Memory B cell (primary cell): ENCODE data around the gene CD48.

Experiments used
- ATAC-seq: fragments of 150-1000 bp; cut with Tn5 transposase; 2 replicates; pipeline ENCODE4 v1.10.0; 2021; ENCODE audit warnings: low read depth, mild to moderate bottlenecking, moderate library complexity
- DNase-seq, 2 donors: peaks; one replicate each; pipeline ENCODE4 v3.0.0; 2022; ENCODE audit warnings: low spot score in 2 of 2
- H3K27ac Mint-ChIP-seq: one replicate; pipeline ENCODE4 v1.8.0; 2022; ENCODE audit warnings: mild to moderate bottlenecking, moderate library complexity, mixed read lengths
- H3K27me3 Mint-ChIP-seq: one replicate; pipeline ENCODE4 v1.8.0; 2022; ENCODE audit warnings: mixed read lengths
- H3K36me3 Mint-ChIP-seq: one replicate; pipeline ENCODE4 v1.8.0; 2022; ENCODE audit warnings: mild to moderate bottlenecking, mixed read lengths
- H3K4me1 Mint-ChIP-seq: one replicate; pipeline ENCODE4 v1.8.0; 2022; ENCODE audit warnings: mixed read lengths
- H3K4me3 Mint-ChIP-seq: one replicate; pipeline ENCODE4 v1.8.0; 2022; ENCODE audit warnings: mild to moderate bottlenecking, moderate library complexity, mixed read lengths
- H3K9me3 Mint-ChIP-seq: one replicate; pipeline ENCODE4 v1.8.0; 2022; ENCODE audit warnings: mixed read lengths

Gene CD48

GRCh38 chr1:160638540-160638857 lies 73.1 kb downstream of the CD48 start:
- peaks cover 49% of the 10 kb centered on the region for H3K4me1 Mint-ChIP-seq
- H3K4me3 Mint-ChIP-seq, result peak overlapping the region; percentile 31
- peaks cover 11% of the 10 kb centered on the region for H3K36me3 Mint-ChIP-seq
- no peak for DNase-seq
- H3K9me3 Mint-ChIP-seq, result no peaks in the 10 kb centered on the region
- no peaks in the 10 kb centered on the region for H3K27me3 Mint-ChIP-seq
- H3K27ac Mint-ChIP-seq, result peak overlapping the region; percentile 81
- ATAC-seq, result no peak

- Mint-ChIP-seq H3K36me3 (peaks cover 11% of the 10 kb centered on the region), H3K4me3 (peak overlapping the region; percentile 31), H3K4me1 (peaks cover 54% of the 10 kb centered on the region), H3K27ac (peak overlapping the region; percentile 81), H3K9me3 (no peaks in the 10 kb centered on the region), H3K27me3 (no peaks in the 10 kb centered on the region)
- ATAC-seq, result peak; percentile 84
- DNase-seq, result no peak
Measured at GRCh38 chr1:160637821-160638539, 73.6 kb downstream of the CD48 start.

GRCh38 chr1:160637065-160637464 lies 74.6 kb downstream of the CD48 start:
- Mint-ChIP-seq H3K27ac (no peak overlapping the region), H3K4me3 (no peak overlapping the region), H3K27me3 (no peaks in the 10 kb centered on the region), H3K4me1 (peaks cover 53% of the 10 kb centered on the region), H3K36me3 (peaks cover 11% of the 10 kb centered on the region), H3K9me3 (no peaks in the 10 kb centered on the region)
- no peak for DNase-seq
- ATAC-seq, result no peak

- peaks cover 54% of the 10 kb centered on the region for H3K4me1 Mint-ChIP-seq
- DNase-seq, result no peak
- no peak for ATAC-seq
- H3K27ac Mint-ChIP-seq, result no peak overlapping the region
- no peaks in the 10 kb centered on the region for H3K27me3 Mint-ChIP-seq
- peaks cover 11% of the 10 kb centered on the region for H3K36me3 Mint-ChIP-seq
- H3K9me3 Mint-ChIP-seq, result no peaks in the 10 kb centered on the region
- H3K4me3 Mint-ChIP-seq, result no peak overlapping the region
Measured at GRCh38 chr1:160636547-160636946, 75.1 kb downstream of the CD48 start.

- DNase-seq, result no peak
- Mint-ChIP-seq H3K4me3 (no peak overlapping the region), H3K27ac (no peak overlapping the region), H3K27me3 (no peaks in the 10 kb centered on the region), H3K9me3 (no peaks in the 10 kb centered on the region), H3K4me1 (peaks cover 51% of the 10 kb centered on the region), H3K36me3 (peaks cover 11% of the 10 kb centered on the region)
- no peak for ATAC-seq
Measured at GRCh38 chr1:160636076-160636475, 75.5 kb downstream of the CD48 start.

- H3K36me3 Mint-ChIP-seq, result peaks cover 11% of the 10 kb centered on the region
- H3K4me1 Mint-ChIP-seq, result peaks cover 55% of the 10 kb centered on the region
Measured at GRCh38 chr1:160634543-160635491, 76.8 kb downstream of the CD48 start.

GRCh38 chr1:160633330-160633903 lies 78.2 kb downstream of the CD48 start:
- H3K4me1 Mint-ChIP-seq, result peaks cover 46% of the 10 kb centered on the region
- ATAC-seq (no peak), DNase-seq (no peak)
- H3K27ac Mint-ChIP-seq, result no peak overlapping the region
- H3K27me3 Mint-ChIP-seq, result no peaks in the 10 kb centered on the region
- H3K4me3 Mint-ChIP-seq, result no peak overlapping the region
- peaks cover 7% of the 10 kb centered on the region for H3K36me3 Mint-ChIP-seq
- H3K9me3 Mint-ChIP-seq, result no peaks in the 10 kb centered on the region

More at GRCh38 chr1:160634543-160635491, 76.8 kb downstream of the CD48 start:
- no peak overlapping the region for H3K27ac Mint-ChIP-seq
- no peaks in the 10 kb centered on the region for H3K27me3 Mint-ChIP-seq
- no peaks in the 10 kb centered on the region for H3K9me3 Mint-ChIP-seq
- no peak for ATAC-seq
- no peak for DNase-seq
- no peak overlapping the region for H3K4me3 Mint-ChIP-seq

- Mint-ChIP-seq H3K27me3 (no peaks in the 10 kb centered on the region), H3K9me3 (peaks cover 1% of the 10 kb centered on the region), H3K27ac (no peak overlapping the region), H3K4me1 (peaks cover 45% of the 10 kb centered on the region), H3K36me3 (peaks cover 11% of the 10 kb centered on the region), H3K4me3 (no peak overlapping the region)
- ATAC-seq, result no peak
- DNase-seq, result no peak
Measured at GRCh38 chr1:160631983-160632625, 79.5 kb downstream of the CD48 start.

GRCh38 chr1:160630523-160631451 lies 80.8 kb downstream of the CD48 start:
- no peak overlapping the region for H3K4me3 Mint-ChIP-seq
- no peak for ATAC-seq
- peaks cover 12% of the 10 kb centered on the region for H3K36me3 Mint-ChIP-seq

GRCh38 chr1:160629286-160630210 lies 82.1 kb downstream of the CD48 start:
- H3K4me1 Mint-ChIP-seq, result peaks cover 60% of the 10 kb centered on the region
- ATAC-seq, result peak; percentile 77
- H3K27ac Mint-ChIP-seq, result peak overlapping the region; percentile 41
- H3K4me3 Mint-ChIP-seq, result peak overlapping the region; percentile 11
- no peaks in the 10 kb centered on the region for H3K27me3 Mint-ChIP-seq
- peaks cover 4% of the 10 kb centered on the region for H3K9me3 Mint-ChIP-seq
- no peak for DNase-seq
- peaks cover 10% of the 10 kb centered on the region for H3K36me3 Mint-ChIP-seq

More at GRCh38 chr1:160630523-160631451, 80.8 kb downstream of the CD48 start:
- Mint-ChIP-seq H3K27ac (peak overlapping the region; percentile 18), H3K9me3 (peaks cover 4% of the 10 kb centered on the region), H3K4me1 (peaks cover 52% of the 10 kb centered on the region), H3K27me3 (no peaks in the 10 kb centered on the region)
- no peak for DNase-seq

- no peak for DNase-seq
- peaks cover 7% of the 10 kb centered on the region for H3K36me3 Mint-ChIP-seq
- H3K27me3 Mint-ChIP-seq, result no peaks in the 10 kb centered on the region
- no peak overlapping the region for H3K27ac Mint-ChIP-seq
- no peak overlapping the region for H3K4me3 Mint-ChIP-seq
- H3K9me3 Mint-ChIP-seq, result peaks cover 4% of the 10 kb centered on the region
- peaks cover 62% of the 10 kb centered on the region for H3K4me1 Mint-ChIP-seq
- ATAC-seq, result no peak
Measured at GRCh38 chr1:160628799-160629263, 82.8 kb downstream of the CD48 start.
